ENCODE results near the gene HIVEP3.
A peak's percentile ranks its signal among the peaks of the same experiment; 100 is the strongest.

HIVEP3 gene

DNA sequence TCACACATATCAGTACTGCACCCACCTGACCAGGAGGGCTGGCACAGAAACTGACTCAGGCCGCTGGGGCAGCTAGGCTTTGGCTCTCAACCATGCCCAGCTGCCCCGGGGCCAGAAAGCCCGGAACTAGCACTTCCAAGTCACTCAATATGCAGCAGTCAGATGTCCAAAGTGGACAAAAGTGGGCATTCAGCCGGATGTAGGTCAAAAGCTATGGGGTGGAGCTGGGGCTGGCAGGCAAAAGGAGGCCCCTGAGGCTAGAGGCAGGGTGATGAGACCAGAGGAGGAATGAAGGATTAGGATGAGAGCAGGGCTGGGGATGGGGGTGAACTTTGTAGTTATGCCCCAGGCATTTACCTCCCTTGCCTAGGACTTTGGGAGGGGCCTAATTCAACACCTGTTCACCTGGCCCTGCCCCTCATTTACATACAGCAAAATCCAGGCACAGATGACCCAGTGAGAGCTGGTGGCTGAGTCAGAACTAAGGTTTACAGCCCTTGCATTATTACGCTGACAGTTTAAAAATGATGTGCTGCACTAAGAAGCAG, 403.5 kb downstream of the HIVEP3 start:
- TF ChIP-seq POLR2AphosphoS5 (IDR thresholded peaks at IDR 0.05; ENCODE audit: low read depth, low read length) (no peak), PAX5 (IDR thresholded peaks at IDR 0.05; ENCODE audit: insufficient read depth, low read length, severe bottlenecking) (no peak), POU2F2 (IDR thresholded peaks at IDR 0.05; ENCODE audit: low read depth, low read length) (no peak), SPI1 (IDR thresholded peaks at IDR 0.05; ENCODE audit: low read depth, low read length) (no peak), TAF1 (IDR thresholded peaks at IDR 0.05; ENCODE audit: low read depth, low read length) (no peak), POLR2A (IDR thresholded peaks at IDR 0.05; ENCODE audit: low read depth, low read length) (no peak)
- DNase-seq (ENCODE audit: insufficient read length, low spot score) (no peak), FAIRE-seq (peak; percentile 9)

DNA sequence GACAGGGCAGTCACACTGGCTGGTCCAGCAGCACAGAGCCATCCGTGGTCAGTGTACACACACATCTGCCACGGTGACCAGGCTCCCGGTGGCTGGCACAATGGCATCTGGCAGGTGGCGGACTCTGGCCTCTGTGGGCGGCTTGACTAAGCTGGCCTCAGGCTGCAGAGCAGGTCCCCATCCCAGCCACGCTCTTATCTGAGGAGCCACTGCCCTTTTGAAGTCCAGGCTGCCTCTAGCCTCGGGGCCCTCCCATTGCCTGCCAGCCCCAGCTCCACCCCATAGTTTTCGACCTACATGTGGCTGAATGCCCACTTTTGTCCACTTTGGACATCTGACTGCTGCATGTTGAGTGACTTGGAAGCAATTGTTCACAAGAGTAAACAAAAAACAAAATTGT, 404.3 kb downstream of the HIVEP3 start:
- FAIRE-seq (no peak), DNase-seq (ENCODE audit: insufficient read length, low spot score) (no peak)
- TF ChIP-seq TAF1 (IDR thresholded peaks at IDR 0.05; ENCODE audit: low read depth, low read length), result no peak
- no peak for TF ChIP-seq PAX5 (IDR thresholded peaks at IDR 0.05; ENCODE audit: insufficient read depth, low read length, severe bottlenecking)
- TF ChIP-seq POU2F2 (IDR thresholded peaks at IDR 0.05; ENCODE audit: low read depth, low read length), result no peak
- TF ChIP-seq POLR2A (IDR thresholded peaks at IDR 0.05; ENCODE audit: low read depth, low read length), result no peak
- no peak for TF ChIP-seq SPI1 (IDR thresholded peaks at IDR 0.05; ENCODE audit: low read depth, low read length)
- TF ChIP-seq POLR2AphosphoS5 (IDR thresholded peaks at IDR 0.05; ENCODE audit: low read depth, low read length), result no peak

DNA sequence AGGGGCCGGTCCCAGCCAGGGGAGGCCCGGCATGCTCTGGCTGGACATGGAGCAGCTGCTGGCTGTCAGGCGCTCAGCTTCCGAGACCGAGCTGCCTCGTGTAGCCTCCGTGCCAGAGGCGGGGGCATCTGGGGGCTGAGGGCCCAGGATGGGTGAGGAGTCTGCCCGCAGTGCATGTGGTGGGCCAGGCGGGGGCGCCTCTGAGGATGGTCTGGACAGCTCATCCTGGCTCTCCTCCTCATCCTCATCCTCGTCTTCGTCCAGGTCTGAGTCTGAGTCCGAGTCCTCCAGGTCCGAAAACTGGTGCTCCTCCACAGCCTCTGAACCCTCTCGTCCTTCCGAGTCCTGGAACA, 405.4 kb downstream of the HIVEP3 start:
- FAIRE-seq (peak; percentile 40), DNase-seq (ENCODE audit: insufficient read length, low spot score) (peak; percentile 60)
- TF ChIP-seq TAF1 (IDR thresholded peaks at IDR 0.05; ENCODE audit: low read depth, low read length), result no peak
- TF ChIP-seq SPI1 (IDR thresholded peaks at IDR 0.05; ENCODE audit: low read depth, low read length), result no peak
- no peak for TF ChIP-seq POU2F2 (IDR thresholded peaks at IDR 0.05; ENCODE audit: low read depth, low read length)
- TF ChIP-seq POLR2A (IDR thresholded peaks at IDR 0.05; ENCODE audit: low read depth, low read length), result no peak
- TF ChIP-seq POLR2AphosphoS5 (IDR thresholded peaks at IDR 0.05; ENCODE audit: low read depth, low read length), result no peak
- no peak for TF ChIP-seq PAX5 (IDR thresholded peaks at IDR 0.05; ENCODE audit: insufficient read depth, low read length, severe bottlenecking)

DNA sequence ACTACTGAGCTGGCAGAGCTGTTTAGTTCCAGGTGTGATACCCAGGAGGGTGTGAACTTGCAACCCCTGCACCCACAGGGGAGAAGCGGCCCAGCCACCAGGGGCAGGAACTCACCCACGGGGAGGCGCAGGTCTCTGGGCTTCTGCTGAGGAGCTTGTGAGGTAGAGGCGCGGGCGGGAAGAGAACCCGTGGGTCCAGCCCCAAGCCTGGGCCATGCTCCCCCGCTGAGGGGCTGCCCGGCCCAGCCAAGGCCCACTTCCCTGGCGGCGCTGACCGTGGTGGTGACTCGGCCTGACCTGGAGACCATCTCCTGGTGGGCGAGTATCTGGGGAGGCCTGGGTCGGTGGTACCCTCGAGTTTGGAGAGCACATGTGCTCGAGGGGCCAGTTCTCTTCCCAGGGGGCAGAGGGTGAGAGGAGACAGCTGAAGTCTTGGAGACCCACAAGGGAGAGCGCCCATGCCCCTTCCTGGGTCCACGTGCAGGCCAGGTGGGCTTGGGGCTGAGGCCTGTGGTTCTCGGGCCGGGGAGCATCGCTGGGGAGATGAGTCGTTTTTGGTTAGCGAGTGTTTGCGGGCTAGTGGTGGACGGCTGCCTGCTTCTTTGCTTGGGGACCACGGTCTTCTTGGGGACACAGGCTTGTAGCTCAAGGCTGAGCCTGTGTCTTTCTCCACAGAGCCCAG, 405.9 kb downstream of the HIVEP3 start:
- FAIRE-seq (no peak), DNase-seq (ENCODE audit: insufficient read length, low spot score) (no peak)
- TF ChIP-seq SPI1 (IDR thresholded peaks at IDR 0.05; ENCODE audit: low read depth, low read length) (no peak), POU2F2 (IDR thresholded peaks at IDR 0.05; ENCODE audit: low read depth, low read length) (no peak), TAF1 (IDR thresholded peaks at IDR 0.05; ENCODE audit: low read depth, low read length) (no peak), PAX5 (IDR thresholded peaks at IDR 0.05; ENCODE audit: insufficient read depth, low read length, severe bottlenecking) (no peak), POLR2A (IDR thresholded peaks at IDR 0.05; ENCODE audit: low read depth, low read length) (no peak), POLR2AphosphoS5 (IDR thresholded peaks at IDR 0.05; ENCODE audit: low read depth, low read length) (no peak)

DNA sequence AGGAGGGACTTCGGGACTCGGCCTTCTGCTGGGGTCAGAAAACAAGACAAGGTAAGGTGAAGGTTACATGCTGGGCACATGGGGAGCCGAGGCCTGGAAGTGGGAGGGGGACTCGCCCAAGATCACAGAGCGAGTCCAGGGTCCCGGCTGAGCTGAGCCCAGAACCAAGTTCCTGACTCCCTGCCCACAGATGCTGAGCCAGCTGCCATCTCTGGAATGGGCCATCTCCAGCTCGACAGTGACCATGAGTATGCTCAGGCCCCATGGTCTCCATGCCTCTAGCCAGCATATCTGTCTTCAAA, 407.5 kb downstream of the HIVEP3 start:
- DNase-seq (ENCODE audit: insufficient read length, low spot score) (no peak), FAIRE-seq (no peak)
- TF ChIP-seq POLR2AphosphoS5 (IDR thresholded peaks at IDR 0.05; ENCODE audit: low read depth, low read length) (no peak), PAX5 (IDR thresholded peaks at IDR 0.05; ENCODE audit: insufficient read depth, low read length, severe bottlenecking) (no peak), POU2F2 (IDR thresholded peaks at IDR 0.05; ENCODE audit: low read depth, low read length) (no peak), SPI1 (IDR thresholded peaks at IDR 0.05; ENCODE audit: low read depth, low read length) (no peak), TAF1 (IDR thresholded peaks at IDR 0.05; ENCODE audit: low read depth, low read length) (no peak), POLR2A (IDR thresholded peaks at IDR 0.05; ENCODE audit: low read depth, low read length) (no peak)

DNA sequence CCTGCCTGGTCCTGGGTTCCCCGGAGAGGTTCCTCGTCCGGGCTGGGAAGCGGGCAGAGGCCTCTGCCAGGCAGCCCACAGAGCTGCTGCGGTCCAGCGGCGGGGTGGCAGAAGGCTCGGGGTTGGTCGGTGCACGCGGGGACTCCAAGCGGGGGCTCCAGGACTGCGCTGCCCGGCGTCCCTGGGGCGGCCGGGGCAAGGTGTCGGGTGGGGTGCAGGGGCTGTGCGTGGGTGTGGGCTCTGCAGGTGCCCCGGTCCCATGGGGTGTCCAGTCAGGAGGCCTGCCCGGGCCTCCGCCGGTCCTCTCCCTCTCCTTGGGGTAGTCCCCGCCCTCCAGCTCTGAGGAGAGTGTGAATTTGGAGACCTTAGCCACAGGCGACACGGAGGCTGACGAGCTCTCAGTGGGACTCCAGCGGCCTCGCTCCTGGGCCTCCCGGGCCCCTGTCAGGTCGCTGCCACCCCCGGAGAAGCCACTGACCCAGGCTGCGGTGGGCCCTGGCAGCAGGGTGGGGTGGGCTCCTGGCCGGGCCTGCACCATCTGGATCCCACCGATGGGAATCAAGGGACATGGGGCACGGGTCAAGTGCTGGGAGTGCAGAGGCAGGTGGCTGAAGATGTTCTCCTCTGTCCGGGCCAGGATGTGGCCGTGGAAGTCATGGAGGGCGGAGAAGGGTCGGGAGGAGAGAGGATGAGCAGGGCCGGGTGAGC, 408.0 kb downstream of the HIVEP3 start:
- FAIRE-seq (no peak), DNase-seq (ENCODE audit: insufficient read length, low spot score) (no peak)
- TF ChIP-seq SPI1 (IDR thresholded peaks at IDR 0.05; ENCODE audit: low read depth, low read length) (no peak), POLR2AphosphoS5 (IDR thresholded peaks at IDR 0.05; ENCODE audit: low read depth, low read length) (no peak), POU2F2 (IDR thresholded peaks at IDR 0.05; ENCODE audit: low read depth, low read length) (no peak), POLR2A (IDR thresholded peaks at IDR 0.05; ENCODE audit: low read depth, low read length) (no peak), PAX5 (IDR thresholded peaks at IDR 0.05; ENCODE audit: insufficient read depth, low read length, severe bottlenecking) (no peak), TAF1 (IDR thresholded peaks at IDR 0.05; ENCODE audit: low read depth, low read length) (no peak)

DNA sequence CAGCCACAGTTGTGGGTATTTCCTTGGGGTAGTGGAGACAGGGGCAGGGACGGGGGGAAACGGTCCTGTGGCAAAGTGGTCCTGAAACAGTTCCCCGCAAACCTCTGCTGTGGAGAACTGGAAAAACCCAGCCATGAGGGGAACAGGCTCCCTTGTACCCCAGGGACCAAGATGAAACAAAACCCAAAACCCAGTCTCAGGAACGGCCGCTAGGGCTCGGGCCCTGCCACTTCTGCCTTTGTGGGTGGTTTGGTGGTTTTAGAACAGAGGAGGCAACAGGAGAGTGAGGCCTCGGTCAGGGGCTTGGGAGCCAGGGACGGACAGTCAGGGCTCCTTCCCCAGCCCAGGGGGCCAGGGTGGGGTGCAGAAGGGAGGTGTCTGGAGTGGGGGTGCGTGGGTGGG, 409.5 kb downstream of the HIVEP3 start:
- DNase-seq (ENCODE audit: insufficient read length, low spot score) (no peak), FAIRE-seq (no peak)
- no peak for TF ChIP-seq POU2F2 (IDR thresholded peaks at IDR 0.05; ENCODE audit: low read depth, low read length)
- TF ChIP-seq POLR2AphosphoS5 (IDR thresholded peaks at IDR 0.05; ENCODE audit: low read depth, low read length), result no peak
- no peak for TF ChIP-seq SPI1 (IDR thresholded peaks at IDR 0.05; ENCODE audit: low read depth, low read length)
- no peak for TF ChIP-seq PAX5 (IDR thresholded peaks at IDR 0.05; ENCODE audit: insufficient read depth, low read length, severe bottlenecking)
- no peak for TF ChIP-seq POLR2A (IDR thresholded peaks at IDR 0.05; ENCODE audit: low read depth, low read length)
- TF ChIP-seq TAF1 (IDR thresholded peaks at IDR 0.05; ENCODE audit: low read depth, low read length), result no peak

DNA sequence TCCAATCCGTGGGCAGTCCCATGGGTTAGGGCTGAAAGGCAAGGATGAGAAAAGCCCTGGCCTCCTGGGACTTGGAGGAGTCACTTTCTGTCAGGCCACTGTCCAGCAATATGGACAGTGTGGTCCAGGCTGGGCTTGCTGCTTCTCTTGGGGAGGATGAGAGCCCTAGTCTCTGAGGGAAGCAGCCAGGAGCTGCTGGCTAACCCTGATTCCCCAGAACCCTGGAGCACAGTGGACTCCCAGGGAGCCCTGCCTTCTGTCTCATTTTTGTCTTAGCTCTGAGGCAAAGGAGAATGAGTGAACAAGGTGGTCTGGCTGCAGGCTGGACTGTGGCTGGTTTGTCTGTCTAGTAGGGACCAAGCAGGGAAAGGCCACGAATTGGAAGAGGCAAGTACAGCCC, 410.4 kb downstream of the HIVEP3 start:
- FAIRE-seq (no peak), DNase-seq (ENCODE audit: insufficient read length, low spot score) (no peak)
- no peak for TF ChIP-seq PAX5 (IDR thresholded peaks at IDR 0.05; ENCODE audit: insufficient read depth, low read length, severe bottlenecking)
- no peak for TF ChIP-seq POLR2AphosphoS5 (IDR thresholded peaks at IDR 0.05; ENCODE audit: low read depth, low read length)
- no peak for TF ChIP-seq POLR2A (IDR thresholded peaks at IDR 0.05; ENCODE audit: low read depth, low read length)
- no peak for TF ChIP-seq POU2F2 (IDR thresholded peaks at IDR 0.05; ENCODE audit: low read depth, low read length)
- no peak for TF ChIP-seq TAF1 (IDR thresholded peaks at IDR 0.05; ENCODE audit: low read depth, low read length)
- TF ChIP-seq SPI1 (IDR thresholded peaks at IDR 0.05; ENCODE audit: low read depth, low read length), result no peak

DNA sequence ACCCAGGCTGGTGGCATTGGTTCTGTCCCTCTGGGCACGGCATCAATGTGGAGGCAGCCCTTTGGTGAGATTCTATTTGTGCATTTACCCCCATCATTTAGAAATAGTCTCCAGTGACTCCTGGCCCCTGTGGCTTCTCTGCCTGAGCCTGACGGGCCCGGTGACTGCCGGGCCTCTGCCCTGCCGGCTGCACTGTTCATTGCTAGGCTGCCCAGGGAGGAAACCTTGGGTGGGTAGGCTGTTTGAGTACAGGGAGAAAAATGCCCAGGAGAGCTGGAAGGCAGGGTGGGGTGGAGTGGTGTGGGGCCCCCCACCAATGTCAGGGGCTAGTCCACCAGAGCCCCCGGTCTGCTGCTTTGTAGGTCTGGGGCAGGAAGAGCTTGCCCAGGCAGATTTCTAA, 410.9 kb downstream of the HIVEP3 start:
- FAIRE-seq (no peak), DNase-seq (ENCODE audit: insufficient read length, low spot score) (no peak)

More for the DNA sequence above, 410.9 kb downstream of the HIVEP3 start:
- TF ChIP-seq POU2F2 (IDR thresholded peaks at IDR 0.05; ENCODE audit: low read depth, low read length) (no peak), PAX5 (IDR thresholded peaks at IDR 0.05; ENCODE audit: insufficient read depth, low read length, severe bottlenecking) (no peak), POLR2A (IDR thresholded peaks at IDR 0.05; ENCODE audit: low read depth, low read length) (no peak), SPI1 (IDR thresholded peaks at IDR 0.05; ENCODE audit: low read depth, low read length) (no peak), POLR2AphosphoS5 (IDR thresholded peaks at IDR 0.05; ENCODE audit: low read depth, low read length) (no peak), TAF1 (IDR thresholded peaks at IDR 0.05; ENCODE audit: low read depth, low read length) (no peak)

Data from GM12891 (cell line).